H1 (cell line): ENCODE data around the gene MYOC. TPM values are rescaled to one million over a fixed set of nuclear protein-coding genes. Genes with fewer than 3 reads are reported as not detected.

ENCODE experiments used
- CTCF ChIA-PET: fragments of 300-600 bp; sonication (Branson Sonifier 250); formaldehyde crosslinking; loops from one replicate; lab custom pipeline; 2021; ENCODE audit not compliant: partially characterized antibody; lab: Charles Lee
- POLR2A ChIA-PET: fragments of 300-600 bp; sonication (Branson Sonifier 250); formaldehyde crosslinking; loops from one replicate; lab custom pipeline; 2021; ENCODE audit warnings: inconsistent platforms; ENCODE audit not compliant: partially characterized antibody; lab: Charles Lee
- DNase-seq, 2 experiments: peaks; one replicate each; pipeline versions ENCODE4 v3.0.0 to v3.0.0-alpha.2; 2010 to 2022; ENCODE audit warnings: low spot score in 2 of 2, low read depth in 1 of 2, mixed read lengths in 1 of 2
- FAIRE-seq: peaks from 2 replicates; lab custom pipeline; 2011; peaks lifted over from hg19 to GRCh38; lab: Jason Lieb, UNC
- H2AFZ ChIP-seq: 2 replicates; pipeline ENCODE4 v1.8.1; 2012; ENCODE audit warnings: low read length, inconsistent platforms
- H2AK5ac ChIP-seq: 2 replicates; pipeline ENCODE4 v1.6.1; 2013; ENCODE audit warnings: low read depth, low read length
- H2BK120ac ChIP-seq: replicated peaks from 2 replicates; pipeline ENCODE3; 2013; ENCODE audit warnings: low read depth, low read length, inconsistent platforms
- H2BK12ac ChIP-seq: 2 replicates; pipeline ENCODE4 v1.6.1; 2013; ENCODE audit warnings: low read depth, low read length
- H2BK15ac ChIP-seq: 2 replicates; pipeline ENCODE4 v1.6.1; 2013; ENCODE audit warnings: low read length
- H2BK20ac ChIP-seq: 2 replicates; pipeline ENCODE4 v1.6.1; 2013; ENCODE audit warnings: low read length
- H2BK5ac ChIP-seq: 2 replicates; pipeline ENCODE4 v1.6.1; 2013; ENCODE audit warnings: low read depth, low read length
- H3K14ac ChIP-seq: 2 replicates; pipeline ENCODE4 v1.6.1; 2013; ENCODE audit warnings: inconsistent platforms; ENCODE audit not compliant: insufficient read length
- H3K18ac ChIP-seq: 2 replicates; pipeline ENCODE4 v1.6.1; 2013; ENCODE audit warnings: low read length; ENCODE audit errors: extremely low read depth
- H3K23ac ChIP-seq: 2 replicates; pipeline ENCODE4 v1.6.1; 2013; ENCODE audit warnings: inconsistent platforms; ENCODE audit not compliant: insufficient read length
- H3K23me2 ChIP-seq: 2 replicates; pipeline ENCODE4 v1.6.1; 2013; ENCODE audit warnings: low read depth, low read length
- H3K27ac ChIP-seq: 2 replicates; pipeline ENCODE4 v1.6.1; 2011; ENCODE audit warnings: low read depth, low read length, inconsistent platforms
- H3K27me3 ChIP-seq, 4 experiments: replicated peaks in 1 of 4; 1 replicate in 1 of 4; 2 replicates in 3 of 4; pipeline versions ENCODE4 v1.6.1 to v1.8.1; 2011 to 2013; ENCODE audit warnings: low read length in 3 of 4, mild to moderate bottlenecking in 3 of 4, inconsistent platforms in 2 of 4, mixed read lengths in 2 of 4, moderate library complexity in 1 of 4; ENCODE audit not compliant: control insufficient read depth in 3 of 4, insufficient read depth in 3 of 4; ENCODE audit errors: extremely low read depth in 1 of 4
- H3K36me3 ChIP-seq, 4 experiments: 2 replicates each; pipeline versions ENCODE4 v1.6.1 to v1.8.1; 2011 to 2013; ENCODE audit warnings: mild to moderate bottlenecking in 4 of 4, low read length in 3 of 4, moderate library complexity in 2 of 4, control low read depth in 1 of 4, inconsistent platforms in 1 of 4; ENCODE audit not compliant: insufficient read depth in 4 of 4, control insufficient read depth in 2 of 4
- H3K4ac ChIP-seq: replicated peaks from 2 replicates; pipeline ENCODE3; 2013; ENCODE audit warnings: low read length, low read depth, mixed read lengths, inconsistent platforms; ENCODE audit not compliant: insufficient read length
- H3K4me1 ChIP-seq, 4 experiments: replicated peaks in 1 of 4; 1 replicate in 1 of 4; 2 replicates in 3 of 4; pipeline versions ENCODE4 v1.6.1 to v1.8.1; 2011 to 2013; ENCODE audit warnings: low read length in 3 of 4, inconsistent platforms in 2 of 4, mixed read lengths in 1 of 4; ENCODE audit not compliant: insufficient read depth in 4 of 4, control insufficient read depth in 3 of 4
- H3K4me2 ChIP-seq, 2 experiments: 2 replicates each; pipeline versions ENCODE4 v1.6.1 to v1.8.1; 2011 to 2013; ENCODE audit warnings: low read depth in 2 of 2, low read length in 2 of 2, control low read depth in 1 of 2, inconsistent platforms in 1 of 2, mild to moderate bottlenecking in 1 of 2; ENCODE audit not compliant: insufficient read depth in 1 of 2
- H3K4me3 ChIP-seq, 4 experiments: fragments of 200-600, 300-600 bp in 1 of 4; sonication (generic), shearing (Covaris generic), sonication (Bioruptor Twin) in 1 of 4; 2 replicates each; pipeline versions ENCODE4 v1.5.1 to v1.8.1; 2011 to 2016; ENCODE audit warnings: low read length in 4 of 4, low read depth in 3 of 4, control low read depth in 2 of 4, inconsistent platforms in 2 of 4, mild to moderate bottlenecking in 2 of 4, mixed read lengths in 1 of 4, moderate library complexity in 1 of 4; ENCODE audit not compliant: insufficient read depth in 2 of 4; ENCODE audit errors: extremely low read depth in 1 of 4
- H3K56ac ChIP-seq: replicated peaks from 2 replicates; pipeline ENCODE3; 2013; ENCODE audit warnings: low read depth, mild to moderate bottlenecking, mixed read lengths, low read length, inconsistent platforms; ENCODE audit not compliant: insufficient read length
- H3K79me1 ChIP-seq: 2 replicates; pipeline ENCODE4 v1.6.1; 2013; ENCODE audit warnings: low read depth, low read length, control low read depth
- H3K79me2 ChIP-seq, 2 experiments: 2 replicates each; pipeline versions ENCODE4 v1.6.1 to v1.8.1; 2012 to 2013; ENCODE audit warnings: low read length in 2 of 2, mild to moderate bottlenecking in 2 of 2, inconsistent platforms in 1 of 2; ENCODE audit not compliant: insufficient read depth in 2 of 2, control insufficient read depth in 1 of 2
- H3K9ac ChIP-seq, 4 experiments: replicated peaks in 1 of 4; 1 replicate in 1 of 4; 2 replicates in 3 of 4; pipeline versions ENCODE4 v1.6.1 to v1.8.1; 2011 to 2013; ENCODE audit warnings: low read depth in 3 of 4, low read length in 3 of 4, control low read depth in 2 of 4, mild to moderate bottlenecking in 2 of 4, moderate library complexity in 2 of 4, inconsistent platforms in 1 of 4; ENCODE audit errors: extremely low read depth in 1 of 4
- H3K9me3 ChIP-seq, 2 experiments: 2 replicates each; pipeline versions ENCODE4 v1.6.1 to v1.8.1; 2012 to 2013; ENCODE audit warnings: mild to moderate bottlenecking in 2 of 2, moderate library complexity in 2 of 2, control low read depth in 1 of 2, inconsistent platforms in 1 of 2, low read depth in 1 of 2, low read length in 1 of 2, mixed read lengths in 1 of 2; ENCODE audit not compliant: insufficient read depth in 2 of 2
- H4K20me1 ChIP-seq, 2 experiments: replicated peaks in 1 of 2; 2 replicates each; pipeline versions ENCODE3 to v1.8.1; 2011 to 2013; ENCODE audit warnings: inconsistent platforms in 2 of 2, low read length in 2 of 2, mild to moderate bottlenecking in 1 of 2; ENCODE audit not compliant: insufficient read depth in 2 of 2, control insufficient read depth in 1 of 2
- H4K5ac ChIP-seq: 2 replicates; pipeline ENCODE4 v1.6.1; 2013; ENCODE audit warnings: low read length, low read depth, mixed read lengths, inconsistent platforms; ENCODE audit not compliant: insufficient read length
- H4K8ac ChIP-seq: 2 replicates; pipeline ENCODE4 v1.8.0; 2013; ENCODE audit warnings: mild to moderate bottlenecking, moderate library complexity, low read length, inconsistent platforms; ENCODE audit not compliant: insufficient read depth; ENCODE audit errors: extremely low read depth
- H4K91ac ChIP-seq: replicated peaks from 2 replicates; pipeline ENCODE3; 2013; ENCODE audit warnings: low read length, mixed read lengths, inconsistent platforms; ENCODE audit not compliant: insufficient read length
- ASH2L ChIP-seq: fragments of 200-600, 300-600 bp; sonication (generic); IDR thresholded peaks from one replicate; pipeline ENCODE4 v1.7.1; 2017; ENCODE audit warnings: low read length
- CHD2 ChIP-seq: IDR thresholded peaks from 2 replicates; pipeline ENCODE4 v1.6.1; 2012; ENCODE audit warnings: low read length, improper control_type of control experiment
- FOSL1 ChIP-seq: IDR thresholded peaks from 2 replicates; pipeline ENCODE4 v1.6.1; 2011; ENCODE audit warnings: mild to moderate bottlenecking, low read depth, low read length, moderate library complexity; ENCODE audit not compliant: insufficient read depth
- MAFK ChIP-seq: IDR thresholded peaks from 2 replicates; pipeline ENCODE4 v1.6.1; 2012; ENCODE audit warnings: low read depth, mild to moderate bottlenecking, improper control_type of control experiment, low read length
- RFX5 ChIP-seq: IDR thresholded peaks from 2 replicates; pipeline ENCODE4 v1.6.1; 2011; ENCODE audit warnings: low read depth, low read length, improper control_type of control experiment, borderline replicate concordance
- RXRA ChIP-seq: IDR thresholded peaks from 2 replicates; pipeline ENCODE4 v1.6.1; 2011; ENCODE audit warnings: low read depth, mild to moderate bottlenecking, low read length, moderate library complexity; ENCODE audit not compliant: insufficient read depth
- SIRT6 ChIP-seq: IDR thresholded peaks from one replicate; pipeline ENCODE4 v1.7.1; 2012; ENCODE audit warnings: low read length, inconsistent platforms
- SUZ12 ChIP-seq: fragments of 200-600 bp; sonication (generic); IDR thresholded peaks from 2 replicates; pipeline ENCODE4 v1.6.1; 2012; ENCODE audit warnings: mild to moderate bottlenecking, inconsistent platforms, low read length, moderate library complexity, mixed read lengths
- TEAD4 ChIP-seq: IDR thresholded peaks from 2 replicates; pipeline ENCODE4 v1.6.1; 2012; ENCODE audit warnings: low read depth, low read length, inconsistent platforms, mixed read lengths
- WGBS, 2 experiments: shearing (Covaris generic) in 1 of 2; methylation state at CpG; one replicate each; pipeline versions ENCODE4 v1.1.6 to v1.1.7; 2013 to 2015; ENCODE audit warnings: low lambda C conversion rate in 2 of 2, mixed read lengths in 2 of 2, inconsistent platforms in 1 of 2, low coverage in 1 of 2, missing lambda C conversion rate in 1 of 2; ENCODE audit not compliant: insufficient replicate concordance in 2 of 2, insufficient coverage in 1 of 2, insufficient read length in 1 of 2; ENCODE audit errors: extremely low coverage in 1 of 2, missing lambda C conversion rate in 1 of 2; 5-methylcytosine and 5-hydroxymethylcytosine counted together
- polyA plus RNA-seq, 7 experiments: library from polyadenylated mRNA; depleted of rRNA in 3 of 7; stranded (reverse) in 5 of 7; unstranded in 2 of 7; fragments of >200 nt in 5 of 7; fragments of 200-250 nt in 2 of 7; gene quantifications; 1 replicate in 5 of 7; 2 replicates in 1 of 7; 4 replicates in 1 of 7; pipeline versions ENCODE4 v1.2.1 to v1.2.3, GENCODE V29; 2011 to 2013; ENCODE audit warnings: missing spikeins in 2 of 7, mixed read lengths in 2 of 7
- total RNA-seq: library from RNA; stranded (reverse); fragmentation: NEBNext Ultra II Directional; extraction: Animal tissue kit (Norgen Biotek cat#: 25700); gene quantifications from 2 replicates; pipeline ENCODE4 v1.2.1, GENCODE V29; 2021

MYOC gene
- total and polyA plus RNA-seq, 2 of the 8 experiments (the other 6 are each of a cell fraction or from before 2014, with no cell fraction given), result not detected

DNA sequence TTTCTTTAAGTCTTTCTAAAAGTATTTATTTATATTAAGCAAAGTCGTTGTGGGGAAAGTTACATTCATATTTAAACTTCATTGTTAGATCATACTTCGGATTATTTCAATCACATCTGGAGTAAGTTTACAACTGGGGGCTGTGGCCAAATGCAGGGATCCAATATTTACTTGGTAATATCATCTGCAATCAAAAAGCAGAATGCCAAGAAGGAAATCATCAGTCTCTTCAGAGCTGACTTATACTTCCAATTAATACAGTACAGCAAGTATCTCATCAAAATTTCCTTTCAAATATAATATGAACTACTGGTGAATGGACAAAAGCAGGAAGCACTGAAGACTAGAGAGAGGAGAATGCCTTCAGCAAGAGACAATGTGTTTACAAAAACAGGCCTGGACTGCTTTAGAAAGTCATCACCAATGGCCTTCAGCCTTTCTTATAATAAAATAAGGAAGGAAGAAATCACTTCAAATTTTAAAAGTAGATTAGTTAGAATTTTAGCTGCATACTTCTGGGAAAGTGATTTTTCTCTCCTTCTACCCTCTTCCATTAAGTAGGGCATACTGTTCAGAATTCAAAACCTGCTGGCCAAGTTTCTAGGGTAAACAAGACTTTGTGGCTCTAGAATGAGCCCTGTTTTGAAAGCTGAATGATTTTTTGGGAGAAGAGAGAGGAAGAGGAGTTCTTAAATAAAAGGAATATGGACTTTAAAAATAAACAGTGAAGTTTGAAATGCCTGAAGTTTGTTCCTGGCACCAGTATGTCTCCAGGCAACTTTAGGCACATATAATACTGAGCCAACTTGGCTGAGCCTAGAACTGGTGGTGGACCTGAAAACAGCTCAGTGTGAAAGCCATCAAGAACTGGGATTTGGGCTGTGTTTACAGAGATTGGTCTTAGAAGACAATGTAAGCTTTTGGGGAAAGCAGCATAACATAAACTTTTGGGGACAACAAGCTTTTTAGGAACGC is 22.2 kb upstream of the MYOC start:
- Histone ChIP-seq H3K27ac (no peak overlapping the region), H4K8ac (no peak overlapping the region), H2BK12ac (no peak overlapping the region), H2BK20ac (no peak overlapping the region), H3K9ac (no peak overlapping the region), H2BK5ac (no peak overlapping the region), H3K4me2 (no peak overlapping the region), H3K18ac (no peak overlapping the region), H3K9me3 (no peaks in the 10 kb centered on the region), H3K23ac (no peak overlapping the region), H3K36me3 (no peaks in the 10 kb centered on the region), H2AFZ (no peak overlapping the region), H3K4ac (no peak overlapping the region), H4K5ac (no peak overlapping the region), H4K91ac (no peak overlapping the region), H3K79me1 (no peaks in the 10 kb centered on the region), H3K14ac (no peak overlapping the region), H3K27me3 (no peaks in the 10 kb centered on the region), H3K23me2 (no peaks in the 10 kb centered on the region; the same call in 1 of the 2 replicates), H4K20me1 (no peaks in the 10 kb centered on the region), H3K79me2 (no peaks in the 10 kb centered on the region), H2AK5ac (no peak overlapping the region), H2BK120ac (no peak overlapping the region), H3K4me3 (no peak overlapping the region), H3K56ac (no peak overlapping the region), H2BK15ac (no peak overlapping the region), H3K4me1 (no peaks in the 10 kb centered on the region)
- CTCF ChIA-PET, result interaction anchor here (0.7 to 3.8 kb wide), 5 partner anchors 19 to 281 kb away, joined by 3 to 19 read pairs (median 4); no protein-coding TSS in a partner anchor
- TF ChIP-seq MAFK, result no peak
- no peak for TF ChIP-seq CHD2
- no peak for TF ChIP-seq RXRA
- no peak for TF ChIP-seq RFX5
- TF ChIP-seq ASH2L, result no peak
- no peak for TF ChIP-seq FOSL1
- no peak for TF ChIP-seq SUZ12
- no peak for TF ChIP-seq SIRT6
- TF ChIP-seq TEAD4, result no peak
- WGBS, 2 experiments, result 76% methylated on average over 3 of the region's 3 CpGs; no CpG with 5 or more reads in 1 of the 2 experiments
- POLR2A ChIA-PET, result no interaction called here
- DNase-seq (no peak), FAIRE-seq (no peak)
